IMR-90 (cell line): ENCODE results near the gene KIF1B. TPM values are rescaled to one million over a fixed set of nuclear protein-coding genes. Genes with fewer than 3 reads are reported as not detected.

Experiments
- ATAC-seq: fragments of 200-7000 bp; cut with Tn5 transposase; 2 replicates; pipeline ENCODE4 v1.9.1; 2020; ENCODE audit warnings: low read depth, mild to moderate bottlenecking, moderate library complexity
- BruUV-seq: library from RNA; stranded (reverse); fragments of 400-500 nt; replicated peaks from 2 replicates; lab custom pipeline; 2021; lab: Mats Ljungman, UMichigan
- CTCF ChIA-PET: fragments of 300-600 bp; formaldehyde crosslinking; extraction: SDS; loops from one replicate; lab custom pipeline; 2021; ENCODE audit warnings: antibody characterized with exemption; lab: Yijun Ruan, JAX
- POLR2A ChIA-PET: fragments of 300-600 bp; sonication (Branson Sonifier 250); formaldehyde crosslinking; loops from one replicate; lab custom pipeline; 2022; ENCODE audit warnings: antibody characterized with exemption; ENCODE audit not compliant: unreplicated experiment; lab: Charles Lee
- DNase-seq: peaks from one replicate; pipeline ENCODE4 v3.0.0; 2013
- H2AFZ ChIP-seq: replicated peaks from 2 replicates; pipeline ENCODE3; 2013; ENCODE audit warnings: low read length, mild to moderate bottlenecking; ENCODE audit not compliant: poor library complexity
- H2AK5ac ChIP-seq: 2 replicates; pipeline ENCODE4 v1.6.1; 2013; ENCODE audit warnings: low read depth, low read length, inconsistent platforms
- H2AK9ac ChIP-seq: replicated peaks from 2 replicates; pipeline ENCODE3; 2013; ENCODE audit warnings: mild to moderate bottlenecking, low read depth, low read length, moderate library complexity; ENCODE audit not compliant: poor library complexity
- H2BK120ac ChIP-seq: 2 replicates; pipeline ENCODE4 v1.6.1; 2013; ENCODE audit warnings: low read depth, low read length, inconsistent platforms
- H2BK15ac ChIP-seq: 3 replicates; pipeline ENCODE4 v1.6.1; 2013; ENCODE audit warnings: low read depth, low read length, inconsistent platforms
- H2BK20ac ChIP-seq: 2 replicates; pipeline ENCODE4 v1.6.1; 2013; ENCODE audit warnings: low read depth, mild to moderate bottlenecking, inconsistent platforms, low read length, moderate library complexity
- H2BK5ac ChIP-seq: 2 replicates; pipeline ENCODE4 v1.6.1; 2013; ENCODE audit warnings: mild to moderate bottlenecking, low read depth, low read length, inconsistent platforms; ENCODE audit not compliant: poor library complexity, severe bottlenecking
- H3K14ac ChIP-seq: replicated peaks from 2 replicates; pipeline ENCODE4 v1.6.1; 2013; ENCODE audit warnings: low read depth, low read length, inconsistent platforms
- H3K18ac ChIP-seq: 2 replicates; pipeline ENCODE4 v1.6.1; 2013; ENCODE audit warnings: low read depth, low read length, control low read depth
- H3K23ac ChIP-seq: 2 replicates; pipeline ENCODE4 v1.6.1; 2013; ENCODE audit warnings: low read depth, low read length, inconsistent platforms
- H3K27ac ChIP-seq: 2 replicates; pipeline ENCODE4 v1.5.1; 2013; ENCODE audit warnings: mild to moderate bottlenecking, control low read depth, low read length; ENCODE audit not compliant: insufficient read depth
- H3K27me3 ChIP-seq: 2 replicates; pipeline ENCODE4 v1.6.1; 2013; ENCODE audit warnings: low read length; ENCODE audit not compliant: control insufficient read depth, insufficient read depth
- H3K36me3 ChIP-seq: 2 replicates; pipeline ENCODE4 v1.6.1; 2013; ENCODE audit warnings: low read length, mixed read lengths; ENCODE audit not compliant: control insufficient read depth, insufficient read depth
- H3K4ac ChIP-seq: 2 replicates; pipeline ENCODE4 v1.6.1; 2013; ENCODE audit warnings: low read depth, low read length, inconsistent platforms
- H3K4me1 ChIP-seq: 2 replicates; pipeline ENCODE4 v1.6.1; 2013; ENCODE audit warnings: low read length, mixed read lengths; ENCODE audit not compliant: control insufficient read depth, insufficient read depth
- H3K4me2 ChIP-seq: 2 replicates; pipeline ENCODE4 v1.6.1; 2013; ENCODE audit warnings: low read depth, mild to moderate bottlenecking, control low read depth, low read length, moderate library complexity
- H3K4me3 ChIP-seq: 2 replicates; pipeline ENCODE4 v1.5.1; 2013; ENCODE audit warnings: low read depth, mild to moderate bottlenecking, control low read depth, low read length, moderate library complexity; ENCODE audit not compliant: insufficient read depth
- H3K56ac ChIP-seq: 2 replicates; pipeline ENCODE4 v1.6.1; 2013; ENCODE audit warnings: low read length, inconsistent platforms; ENCODE audit not compliant: insufficient read depth; ENCODE audit errors: extremely low read depth
- H3K79me1 ChIP-seq, 2 experiments: 2 replicates each; pipeline ENCODE4 v1.6.1; 2013; ENCODE audit warnings: low read length in 2 of 2, inconsistent platforms in 1 of 2, low read depth in 1 of 2
- H3K9ac ChIP-seq: 2 replicates; pipeline ENCODE4 v1.6.1; 2013; ENCODE audit warnings: low read depth, low read length, control low read depth
- H3K9me1 ChIP-seq: 2 replicates; pipeline ENCODE4 v1.6.1; 2013; ENCODE audit warnings: low read length, inconsistent platforms; ENCODE audit not compliant: insufficient read depth
- H3K9me3 ChIP-seq: 2 replicates; pipeline ENCODE4 v1.6.1; 2013; ENCODE audit warnings: low read length; ENCODE audit not compliant: control insufficient read depth, insufficient read depth
- H4K20me1 ChIP-seq: 2 replicates; pipeline ENCODE4 v1.6.1; 2013; ENCODE audit warnings: low read length, inconsistent platforms; ENCODE audit not compliant: insufficient read depth
- H4K5ac ChIP-seq: 2 replicates; pipeline ENCODE4 v1.6.1; 2013; ENCODE audit warnings: mild to moderate bottlenecking, low read depth, low read length, control low read depth
- H4K8ac ChIP-seq, 2 experiments: 2 replicates each; pipeline ENCODE4 v1.6.1; 2013; ENCODE audit warnings: low read depth in 2 of 2, low read length in 2 of 2, control low read depth in 1 of 2, inconsistent platforms in 1 of 2
- H4K91ac ChIP-seq: 2 replicates; pipeline ENCODE4 v1.6.1; 2013; ENCODE audit warnings: low read depth, low read length, inconsistent platforms; ENCODE audit not compliant: insufficient read depth
- BHLHE40 ChIP-seq: fragments of 150-350 bp; IDR thresholded peaks from 2 replicates; pipeline ENCODE4 v1.6.1; 2016; ENCODE audit warnings: mild to moderate bottlenecking, low read depth, low read length
- CHD1 ChIP-seq: IDR thresholded peaks from 2 replicates; pipeline ENCODE4 v1.6.1; 2012; ENCODE audit warnings: low read depth, low read length, improper control_type of control experiment
- MAFK ChIP-seq: IDR thresholded peaks from 2 replicates; pipeline ENCODE4 v1.6.1; 2012; ENCODE audit warnings: low read depth, low read length, improper control_type of control experiment
- POLR2A ChIP-seq: IDR thresholded peaks from 2 replicates; pipeline ENCODE4 v1.6.1; 2012; ENCODE audit warnings: mild to moderate bottlenecking, low read depth, low read length
- RAD21 ChIP-seq: IDR thresholded peaks from 2 replicates; pipeline ENCODE4 v1.6.1; 2012; ENCODE audit warnings: low read length, improper control_type of control experiment
- RCOR1 ChIP-seq: IDR thresholded peaks from 2 replicates; pipeline ENCODE4 v1.6.1; 2012; ENCODE audit warnings: mild to moderate bottlenecking, low read length, improper control_type of control experiment; ENCODE audit not compliant: insufficient replicate concordance
- WGBS, 2 experiments: methylation state at CpG; one replicate each; pipeline versions ENCODE4 v1.1.5 to v1.1.7; 2013; ENCODE audit warnings: missing lambda C conversion rate in 2 of 2; ENCODE audit not compliant: insufficient read length in 1 of 2; ENCODE audit errors: extremely low coverage in 2 of 2; 5-methylcytosine and 5-hydroxymethylcytosine counted together
- dilution Hi-C: fragments of 300-500 bp; cut with HindIII; formaldehyde crosslinking; loops from one replicate; pipeline ENCODE4 v1.14.3; 2018; ENCODE audit warnings: low sequenced_read_pairs; ENCODE audit not compliant: unreplicated experiment
- in situ Hi-C: fragments of 300-500 bp; cut with MboI; formaldehyde crosslinking; loops from 3 replicates; pipeline ENCODE4 v1.14.3; 2019; ENCODE audit warnings: low sequenced_read_pairs, inconsistent platforms, mixed read lengths
- intact Hi-C: fragments of 100-400 bp; cut with micrococcal nuclease; formaldehyde crosslinking; loops from 2 replicates; pipeline ENCODE4 v1.10.0; 2022
- polyA plus RNA-seq, 3 experiments: library from polyadenylated mRNA; depleted of rRNA; stranded (reverse); fragments of >200 nt; gene quantifications; 2 replicates each; pipeline ENCODE4 v1.2.3, GENCODE V29; 2012; ENCODE audit warnings: low replicate concordance in 1 of 3
- total RNA-seq: library from RNA; depleted of rRNA; stranded (reverse); fragments of >200 nt; gene quantifications from 2 replicates; pipeline ENCODE4 v1.2.3, GENCODE V29; 2012

The KIF1B gene
- total and polyA plus RNA-seq, 2 of the 4 experiments (the other 2 are of a cell fraction), result 13.0 to 21.1 TPM

- CTCF ChIA-PET, result no interaction called here
- Histone ChIP-seq H3K27me3 (no peaks in the 10 kb centered on the region), H3K4me2 (no peak overlapping the region), H4K5ac (no peak overlapping the region), H3K9ac (no peak overlapping the region), H3K56ac (no peak overlapping the region), H3K4me1 (no peaks in the 10 kb centered on the region), H3K9me3 (no peaks in the 10 kb centered on the region; the same call in 1 of the 2 replicates), H2AK5ac (no peak overlapping the region), H4K20me1 (no peaks in the 10 kb centered on the region; the same call in 1 of the 2 replicates), H4K91ac (no peak overlapping the region), H2AFZ (no peak overlapping the region), H3K14ac (no peak overlapping the region), H3K23ac (no peak overlapping the region), H3K9me1 (peaks cover 9% of the 10 kb centered on the region; the same call in 1 of the 2 replicates), H2AK9ac (no peak overlapping the region), H3K79me1 (peaks cover 0 to 10% of the 10 kb centered on the region in 2 experiments; a peak in 2 of 4 replicates), H3K36me3 (peaks cover 30% of the 10 kb centered on the region), H2BK20ac (no peak overlapping the region), H3K4me3 (no peak overlapping the region), H2BK5ac (no peak overlapping the region), H2BK15ac (no peak overlapping the region), H3K4ac (no peak overlapping the region), H4K8ac (no peak overlapping the region), H2BK120ac (no peak overlapping the region), H3K18ac (no peak overlapping the region), H3K27ac (no peak overlapping the region)
- WGBS, 2 experiments, result 97% methylated on average over 6 of the region's 10 CpGs; no CpG with 5 or more reads in 1 of the 2 experiments
- dilution Hi-C loops, result no loop called here
- POLR2A ChIA-PET, result no interaction called here
- no TSS peak for BruUV-seq
- DNase-seq (no peak), ATAC-seq (no peak)
- in situ Hi-C loops, result no loop called here
- intact Hi-C loops, result no loop called here
- TF ChIP-seq RCOR1, result no peak
- no peak for TF ChIP-seq CHD1
- no peak for TF ChIP-seq BHLHE40
- TF ChIP-seq MAFK, result no peak
- TF ChIP-seq POLR2A, result no peak
- no peak for TF ChIP-seq RAD21
Observed at GRCh38 chr1:10173582-10173981, 36.8 kb upstream of the KIF1B start.
